ENCODE measurements around the gene NBPF12.
"Not testable (repeated sequence)": the region's sequence is repeated elsewhere in the genome, so short reads cannot be mapped to it uniquely, and the experiment has no call there.

The NBPF12 gene

DNA sequence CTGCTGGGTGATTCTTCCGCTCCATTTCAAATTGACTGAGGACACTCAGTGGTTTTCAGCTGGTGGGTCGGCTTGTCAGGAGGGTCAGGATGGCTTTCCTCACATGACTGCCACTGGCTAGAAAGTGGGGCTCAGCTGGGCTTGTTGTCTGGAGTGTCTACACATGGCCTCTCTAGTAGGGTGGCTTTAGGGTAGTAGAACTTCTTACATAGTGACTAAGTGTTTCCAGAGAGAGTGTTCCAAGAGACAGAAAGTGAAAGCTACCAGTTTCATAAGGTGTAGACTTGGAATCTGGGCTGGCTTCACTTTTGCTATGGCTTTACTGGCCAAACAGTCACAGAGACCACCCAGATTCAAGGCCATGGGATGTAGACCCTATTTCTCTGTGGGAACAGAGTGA is 11.7 kb upstream of the NBPF12 start:
- not testable (repeated sequence) for H3K36me3 ChIP-seq (ENCODE audit: control insufficient read depth, low read length); H3K79me2 ChIP-seq (ENCODE audit: control insufficient read depth, low read length); H3K27me3 ChIP-seq (ENCODE audit: control insufficient read depth, low read length); H3K4me3 ChIP-seq (ENCODE audit: low read length); H3K9me3 ChIP-seq (ENCODE audit: control insufficient read depth, insufficient read depth, low read length); H3K9me2 ChIP-seq (replicated peaks; ENCODE audit: control insufficient read depth, low read length); H4K20me1 ChIP-seq (ENCODE audit: control insufficient read depth, insufficient read depth, low read depth, low read length); H3F3A ChIP-seq (ENCODE audit: control insufficient read depth, insufficient read depth); H3K4me2 ChIP-seq (ENCODE audit: low read length); H3K4me1 ChIP-seq (ENCODE audit: control insufficient read depth, low read length); H3K27ac ChIP-seq (ENCODE audit: low read depth, low read length)

DNA sequence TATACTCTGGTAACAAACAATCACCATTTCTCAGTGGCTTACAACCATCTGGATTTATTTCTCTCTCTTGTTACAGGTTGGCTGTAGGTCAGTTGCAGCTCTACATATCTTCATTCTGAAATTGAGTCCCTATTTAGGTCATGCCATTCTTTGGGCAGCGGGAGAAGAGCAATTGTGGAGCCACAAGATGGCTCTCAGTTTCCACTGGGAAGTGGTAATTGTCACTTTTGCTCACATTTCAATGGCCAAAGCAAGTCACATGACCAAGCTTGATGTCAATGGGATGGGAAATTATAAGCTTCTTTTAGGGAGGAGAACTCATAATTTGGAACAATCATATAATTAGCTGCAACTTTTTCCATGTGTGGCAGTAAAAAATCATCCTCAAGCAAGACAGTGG is 7.9 kb upstream of the NBPF12 start:
- H3K4me1 ChIP-seq (ENCODE audit: control insufficient read depth, low read length): peaks cover 10% of the 10 kb centered on the region
- not testable (repeated sequence) for H3F3A ChIP-seq (ENCODE audit: control insufficient read depth, insufficient read depth); H3K4me2 ChIP-seq (ENCODE audit: low read length); H3K27ac ChIP-seq (ENCODE audit: low read depth, low read length); H3K27me3 ChIP-seq (ENCODE audit: control insufficient read depth, low read length); H3K79me2 ChIP-seq (ENCODE audit: control insufficient read depth, low read length); H3K9me2 ChIP-seq (replicated peaks; ENCODE audit: control insufficient read depth, low read length); H3K36me3 ChIP-seq (ENCODE audit: control insufficient read depth, low read length); H3K9me3 ChIP-seq (ENCODE audit: control insufficient read depth, insufficient read depth, low read length); H4K20me1 ChIP-seq (ENCODE audit: control insufficient read depth, insufficient read depth, low read depth, low read length); H3K4me3 ChIP-seq (ENCODE audit: low read length)

DNA sequence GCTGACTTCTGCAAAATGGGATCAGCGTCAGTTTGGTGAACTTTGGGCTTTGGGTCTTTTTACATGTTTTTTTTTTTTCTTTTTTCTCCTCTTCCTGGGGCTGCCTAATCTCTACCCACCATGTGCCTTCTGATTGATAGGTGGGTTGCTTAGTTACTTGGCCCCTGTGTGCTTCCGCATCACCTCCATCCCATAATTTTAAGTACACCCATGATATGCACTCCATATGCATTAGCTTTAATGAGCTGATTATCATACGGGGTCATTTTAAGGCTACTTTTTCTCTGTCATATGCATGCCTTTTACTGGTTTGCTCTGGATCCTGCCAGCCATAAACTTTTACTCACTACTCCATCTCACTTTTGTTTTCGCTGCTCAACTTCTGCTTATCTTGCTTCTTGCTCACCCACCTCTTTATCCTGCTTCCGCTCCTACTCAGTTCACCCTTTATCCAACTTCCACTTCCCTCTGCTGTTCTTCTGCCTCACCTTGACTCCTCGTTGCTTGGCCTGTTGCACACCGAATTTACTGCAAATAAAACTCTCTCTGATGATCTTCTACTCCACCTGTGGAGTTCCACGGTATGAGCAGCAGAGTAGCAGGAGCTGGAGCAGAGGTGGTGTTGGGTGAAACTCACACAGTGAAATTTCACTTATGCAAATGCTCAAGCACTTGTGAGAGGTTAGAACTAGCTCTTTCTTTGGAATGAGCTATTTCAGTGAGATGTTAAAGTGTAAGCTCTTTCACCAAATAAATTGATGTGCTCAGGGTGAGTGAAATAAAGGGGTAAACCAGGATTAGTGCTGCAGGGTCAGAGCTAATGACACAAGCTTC is 3.5 kb upstream of the NBPF12 start:
- peak overlapping the region; percentile 50 for H3K4me3 ChIP-seq (ENCODE audit: low read length)
- not testable (repeated sequence) for H3K27me3 ChIP-seq (ENCODE audit: control insufficient read depth, low read length); H3F3A ChIP-seq (ENCODE audit: control insufficient read depth, insufficient read depth); H3K79me2 ChIP-seq (ENCODE audit: control insufficient read depth, low read length); H3K9me3 ChIP-seq (ENCODE audit: control insufficient read depth, insufficient read depth, low read length); H4K20me1 ChIP-seq (ENCODE audit: control insufficient read depth, insufficient read depth, low read depth, low read length); H3K36me3 ChIP-seq (ENCODE audit: control insufficient read depth, low read length); H3K9me2 ChIP-seq (replicated peaks; ENCODE audit: control insufficient read depth, low read length)
- peaks cover 10% of the 10 kb centered on the region for H3K4me1 ChIP-seq (ENCODE audit: control insufficient read depth, low read length)
- H3K27ac ChIP-seq (ENCODE audit: low read depth, low read length): peak overlapping the region; percentile 28
- H3K4me2 ChIP-seq (ENCODE audit: low read length): peak overlapping the region; percentile 53

DNA sequence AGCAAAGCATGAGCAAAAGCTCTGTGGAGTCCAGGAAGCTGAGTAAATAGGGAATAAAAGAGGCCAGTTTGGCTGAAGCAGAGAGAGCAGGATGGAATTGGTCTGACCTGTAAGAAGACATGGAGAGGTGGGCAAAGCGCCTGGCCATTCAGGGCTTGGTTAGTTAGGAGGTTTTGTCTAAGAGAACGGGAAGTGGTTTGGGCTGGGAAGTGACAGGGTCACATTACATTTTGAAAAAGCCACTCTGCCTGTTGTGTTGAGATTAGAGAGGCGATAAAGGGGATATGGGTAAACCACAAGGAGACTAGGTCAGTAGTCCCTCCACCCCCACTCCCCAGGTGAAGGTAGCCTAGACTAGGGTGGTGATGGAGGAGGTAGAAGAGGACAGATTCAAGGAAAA is 662 bp upstream of the NBPF12 start:
- not testable (repeated sequence) for H4K20me1 ChIP-seq (ENCODE audit: control insufficient read depth, insufficient read depth, low read depth, low read length); H3K4me2 ChIP-seq (ENCODE audit: low read length); H3K27ac ChIP-seq (ENCODE audit: low read depth, low read length); H3K4me3 ChIP-seq (ENCODE audit: low read length); H3K9me3 ChIP-seq (ENCODE audit: control insufficient read depth, insufficient read depth, low read length); H3F3A ChIP-seq (ENCODE audit: control insufficient read depth, insufficient read depth); H3K9me2 ChIP-seq (replicated peaks; ENCODE audit: control insufficient read depth, low read length); H3K36me3 ChIP-seq (ENCODE audit: control insufficient read depth, low read length); H3K27me3 ChIP-seq (ENCODE audit: control insufficient read depth, low read length)
- Histone ChIP-seq H3K4me1 (ENCODE audit: control insufficient read depth, low read length) (peaks cover 10% of the 10 kb centered on the region), H3K79me2 (ENCODE audit: control insufficient read depth, low read length) (peaks cover 14% of the 10 kb centered on the region)

DNA sequence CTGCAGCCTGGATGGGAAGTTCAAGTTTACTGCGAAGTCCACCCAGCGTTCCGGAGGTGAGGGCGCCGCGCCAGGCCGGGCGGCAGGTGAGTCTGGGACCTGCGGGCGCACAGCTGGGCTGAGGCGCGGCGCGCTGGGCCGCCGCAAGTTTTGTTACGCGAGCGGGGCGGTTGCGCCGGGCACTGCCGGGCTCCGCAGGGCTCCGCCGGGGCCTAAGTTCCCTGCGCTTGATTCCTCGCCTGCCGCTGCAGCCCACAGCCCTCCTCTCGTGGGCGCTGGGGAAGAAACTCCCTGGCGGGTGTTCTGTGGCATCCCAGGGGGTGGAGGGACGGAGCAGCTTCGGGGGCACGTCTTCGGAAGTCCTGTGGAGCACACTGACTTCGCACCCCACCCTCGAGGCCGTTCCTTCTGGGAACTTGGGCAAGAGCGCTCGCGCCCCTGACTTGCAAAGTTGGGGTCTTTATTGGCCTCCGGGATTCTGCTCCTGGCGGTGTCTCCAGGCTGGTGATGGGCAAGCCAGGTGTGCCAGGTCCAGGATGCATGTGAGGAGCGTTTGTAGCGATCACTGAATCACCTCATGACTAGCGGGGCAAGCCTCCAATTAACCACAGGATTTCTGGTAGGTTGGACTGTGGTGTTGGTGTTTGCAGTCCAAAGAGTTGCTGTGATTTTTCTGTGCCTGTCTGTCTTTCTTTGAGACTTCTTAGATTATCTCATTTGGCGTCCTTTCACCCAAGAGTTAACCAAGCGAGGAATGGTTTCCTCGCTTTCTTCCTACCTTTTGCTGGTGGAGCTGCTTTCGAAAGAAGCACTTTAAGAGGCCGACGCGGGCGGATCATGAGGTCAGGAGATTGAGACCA is 1.0 kb downstream of the NBPF12 start:
- peak overlapping the region; percentile 76 for H3K4me3 ChIP-seq (ENCODE audit: low read length)
- H3K27ac ChIP-seq (ENCODE audit: low read depth, low read length): peak overlapping the region; percentile 41; the same call in 1 of the 2 replicates
- H3K9me3 ChIP-seq (ENCODE audit: control insufficient read depth, insufficient read depth, low read length); H3F3A ChIP-seq (ENCODE audit: control insufficient read depth, insufficient read depth); H3K36me3 ChIP-seq (ENCODE audit: control insufficient read depth, low read length); H4K20me1 ChIP-seq (ENCODE audit: control insufficient read depth, insufficient read depth, low read depth, low read length); H3K9me2 ChIP-seq (replicated peaks; ENCODE audit: control insufficient read depth, low read length); H3K27me3 ChIP-seq (ENCODE audit: control insufficient read depth, low read length); H3K4me1 ChIP-seq (ENCODE audit: control insufficient read depth, low read length): not testable (repeated sequence)
- peak overlapping the region; percentile 76 for H3K4me2 ChIP-seq (ENCODE audit: low read length)
- peaks cover 14% of the 10 kb centered on the region for H3K79me2 ChIP-seq (ENCODE audit: control insufficient read depth, low read length)

DNA sequence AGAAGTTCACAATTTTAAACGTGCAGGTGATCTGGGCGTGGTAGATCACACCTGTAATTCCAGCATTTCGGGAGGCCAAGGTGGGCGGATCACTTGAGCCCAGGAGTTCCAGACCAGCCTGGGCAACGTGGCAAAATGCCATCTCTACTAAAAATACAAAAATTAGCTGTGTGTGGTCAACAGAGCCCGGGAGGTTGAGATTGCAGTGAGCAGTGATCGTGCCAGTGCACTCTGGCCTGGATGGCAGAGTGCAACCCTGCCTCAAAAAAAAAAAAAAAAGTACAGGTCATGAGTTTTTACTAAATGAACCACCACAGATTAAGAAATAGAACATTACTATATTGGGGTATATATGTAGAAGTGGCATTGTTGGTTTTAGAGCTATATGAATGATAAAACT is 2.2 kb downstream of the NBPF12 start:
- not testable (repeated sequence) for H4K20me1 ChIP-seq (ENCODE audit: control insufficient read depth, insufficient read depth, low read depth, low read length); H3F3A ChIP-seq (ENCODE audit: control insufficient read depth, insufficient read depth); H3K4me1 ChIP-seq (ENCODE audit: control insufficient read depth, low read length); H3K9me3 ChIP-seq (ENCODE audit: control insufficient read depth, insufficient read depth, low read length); H3K36me3 ChIP-seq (ENCODE audit: control insufficient read depth, low read length); H3K4me2 ChIP-seq (ENCODE audit: low read length); H3K27me3 ChIP-seq (ENCODE audit: control insufficient read depth, low read length); H3K27ac ChIP-seq (ENCODE audit: low read depth, low read length); H3K4me3 ChIP-seq (ENCODE audit: low read length); H3K9me2 ChIP-seq (replicated peaks; ENCODE audit: control insufficient read depth, low read length)
- peaks cover 14% of the 10 kb centered on the region for H3K79me2 ChIP-seq (ENCODE audit: control insufficient read depth, low read length)

DNA sequence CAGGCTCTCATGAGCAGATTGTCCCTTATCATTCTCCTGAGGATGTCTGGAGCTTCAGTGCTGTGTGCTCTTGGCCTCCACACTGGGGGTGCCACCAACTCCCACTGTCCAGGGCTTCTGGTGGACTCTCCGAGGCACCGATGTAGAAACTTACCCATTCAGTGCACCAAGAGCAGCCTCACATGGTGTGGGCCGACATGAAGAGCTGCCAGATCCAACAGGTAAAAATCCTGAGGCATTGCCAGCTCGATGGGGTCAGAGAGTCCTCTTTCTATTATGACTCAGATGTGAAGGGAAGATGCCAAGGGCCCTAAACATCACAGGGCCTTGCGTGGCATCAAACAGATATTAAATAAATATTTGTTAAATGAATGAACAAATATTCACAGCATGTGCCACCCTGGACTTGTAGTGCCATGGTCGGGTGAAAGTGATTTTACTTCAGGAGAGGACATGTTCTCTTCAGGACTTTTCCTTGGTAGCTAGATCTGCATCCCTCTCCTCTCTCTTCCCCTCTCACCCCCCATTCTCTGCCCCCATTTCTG is 5.3 kb downstream of the NBPF12 start:
- H3K4me3 ChIP-seq (ENCODE audit: low read length); H3K4me2 ChIP-seq (ENCODE audit: low read length); H3K4me1 ChIP-seq (ENCODE audit: control insufficient read depth, low read length); H3F3A ChIP-seq (ENCODE audit: control insufficient read depth, insufficient read depth); H3K27ac ChIP-seq (ENCODE audit: low read depth, low read length); H3K9me2 ChIP-seq (replicated peaks; ENCODE audit: control insufficient read depth, low read length); H4K20me1 ChIP-seq (ENCODE audit: control insufficient read depth, insufficient read depth, low read depth, low read length); H3K36me3 ChIP-seq (ENCODE audit: control insufficient read depth, low read length); H3K9me3 ChIP-seq (ENCODE audit: control insufficient read depth, insufficient read depth, low read length); H3K27me3 ChIP-seq (ENCODE audit: control insufficient read depth, low read length): not testable (repeated sequence)
- peaks cover 14% of the 10 kb centered on the region for H3K79me2 ChIP-seq (ENCODE audit: control insufficient read depth, low read length)

DNA sequence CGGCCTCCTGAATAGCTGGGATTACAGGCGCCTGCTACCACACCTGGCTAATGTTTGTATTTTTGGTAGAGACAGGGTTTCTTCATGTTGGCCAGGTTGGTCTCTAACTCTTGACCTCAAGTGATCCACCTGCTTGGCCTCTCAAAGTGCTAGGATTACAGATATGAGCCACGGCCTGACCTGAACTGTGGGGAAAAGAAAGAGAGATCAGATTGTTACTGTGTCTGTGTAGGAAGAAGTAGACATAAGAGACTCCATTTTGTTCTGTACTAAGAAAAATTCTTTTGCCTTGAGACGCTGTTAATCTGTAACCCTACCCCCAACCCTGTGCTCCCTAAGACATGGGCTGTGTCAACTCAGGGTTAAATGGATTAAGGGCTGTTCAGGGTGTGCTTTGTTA is 10.0 kb downstream of the NBPF12 start:
- not testable (repeated sequence) for H3K79me2 ChIP-seq (ENCODE audit: control insufficient read depth, low read length); H4K20me1 ChIP-seq (ENCODE audit: control insufficient read depth, insufficient read depth, low read depth, low read length); H3K4me3 ChIP-seq (ENCODE audit: low read length); H3K9me3 ChIP-seq (ENCODE audit: control insufficient read depth, insufficient read depth, low read length); H3F3A ChIP-seq (ENCODE audit: control insufficient read depth, insufficient read depth); H3K27me3 ChIP-seq (ENCODE audit: control insufficient read depth, low read length); H3K27ac ChIP-seq (ENCODE audit: low read depth, low read length); H3K36me3 ChIP-seq (ENCODE audit: control insufficient read depth, low read length); H3K9me2 ChIP-seq (replicated peaks; ENCODE audit: control insufficient read depth, low read length); H3K4me1 ChIP-seq (ENCODE audit: control insufficient read depth, low read length); H3K4me2 ChIP-seq (ENCODE audit: low read length)
